Stimulated activated CD8-positive, alpha-beta memory T cell treated with anti-CD3 and anti-CD28 coated beads, Interleukin-2, amount 100 ng/mL, for 48 hours (primary cell): ENCODE data around the gene CDK2AP2.
"Not testable (repeated sequence)": the region's sequence is repeated elsewhere in the genome, so short reads cannot be mapped to it uniquely, and the experiment has no call there.

Experiments used
- DNase-seq, 2 donors: peaks; one replicate each; pipeline ENCODE4 v3.0.0-alpha.2; 2020; ENCODE audit warnings: low read depth in 2 of 2

Gene CDK2AP2

GRCh38 chr11:67507864-67508485 is at the start of gene CDK2AP2:
CDK2AP2 (minus strand) TSS chr11:67508162; CDS start chr11:67508082, 80 bp downstream.
- DNase-seq: peak; percentile 98

GRCh38 chr11:67556244-67556643 is 48.3 kb upstream of the CDK2AP2 start:
- no peak for DNase-seq

- DNase-seq: not testable (repeated sequence)
Measured at GRCh38 chr11:67551697-67552096, 43.7 kb upstream of the CDK2AP2 start.

- no peak for DNase-seq
Measured at GRCh38 chr11:67551127-67551526, 43.2 kb upstream of the CDK2AP2 start.

- DNase-seq: no peak
Measured at GRCh38 chr11:67548555-67549110, 40.7 kb upstream of the CDK2AP2 start.

- DNase-seq: not testable (repeated sequence)
Measured at GRCh38 chr11:67548112-67548511, 40.1 kb upstream of the CDK2AP2 start.

- DNase-seq: no peak
Measured at GRCh38 chr11:67545280-67545679, 37.3 kb upstream of the CDK2AP2 start.

GRCh38 chr11:67544616-67545242 is 36.8 kb upstream of the CDK2AP2 start:
- no peak for DNase-seq

GRCh38 chr11:67543585-67543984 is 35.6 kb upstream of the CDK2AP2 start:
- no peak for DNase-seq

- no peak for DNase-seq
Measured at GRCh38 chr11:67542971-67543370, 35.0 kb upstream of the CDK2AP2 start.

GRCh38 chr11:67542169-67542568 is 34.2 kb upstream of the CDK2AP2 start:
- no peak for DNase-seq

- DNase-seq: no peak
Measured at GRCh38 chr11:67541198-67541597, 33.2 kb upstream of the CDK2AP2 start.

GRCh38 chr11:67539550-67539949 is 31.6 kb upstream of the CDK2AP2 start:
- no peak for DNase-seq

- DNase-seq: no peak
Measured at GRCh38 chr11:67538823-67539505, 31.0 kb upstream of the CDK2AP2 start.

GRCh38 chr11:67538306-67538705 is 30.3 kb upstream of the CDK2AP2 start:
- DNase-seq: no peak

- DNase-seq: no peak
Measured at GRCh38 chr11:67535561-67535960, 27.6 kb upstream of the CDK2AP2 start.

- DNase-seq: no peak
Measured at GRCh38 chr11:67534070-67534679, 26.2 kb upstream of the CDK2AP2 start.

GRCh38 chr11:67532889-67533288 is 24.9 kb upstream of the CDK2AP2 start:
- no peak for DNase-seq

- DNase-seq: no peak
Measured at GRCh38 chr11:67530282-67530592, 22.3 kb upstream of the CDK2AP2 start.

GRCh38 chr11:67528376-67528775 is 20.4 kb upstream of the CDK2AP2 start:
- no peak for DNase-seq

- DNase-seq: no peak
Measured at GRCh38 chr11:67525275-67525976, 17.5 kb upstream of the CDK2AP2 start.

GRCh38 chr11:67524480-67524808 is 16.5 kb upstream of the CDK2AP2 start:
- DNase-seq: no peak
